HEK293 (cell line): Measurements from ENCODE around the gene MAGEC1.

ENCODE experiments used
- CTCF ChIP-seq: fragments of 450-650 bp; formaldehyde crosslinking; IDR thresholded peaks from 2 replicates; pipeline ENCODE4 v1.5.1; 2016; ENCODE audit warnings: missing biosample characterization, missing genetic modification characterization
- YY1 ChIP-seq: fragments of 450-650 bp; formaldehyde crosslinking; IDR thresholded peaks from 2 replicates; pipeline ENCODE4 v1.5.1; 2018; ENCODE audit warnings: missing biosample characterization, missing genetic modification characterization
- ZBTB49 ChIP-seq: fragments of 450-650 bp; formaldehyde crosslinking; IDR thresholded peaks from 2 replicates; pipeline ENCODE4 v1.5.1; 2016; ENCODE audit warnings: missing biosample characterization, missing genetic modification characterization, low read depth
- ZNF513 ChIP-seq: fragments of 450-650 bp; IDR thresholded peaks from 2 replicates; pipeline ENCODE4 v1.5.1; 2018; ENCODE audit warnings: missing biosample characterization, missing genetic modification characterization
- ZNF561 ChIP-seq: fragments of 450-650 bp; IDR thresholded peaks from 2 replicates; pipeline ENCODE4 v1.5.1; 2018; ENCODE audit warnings: missing biosample characterization, missing genetic modification characterization, borderline replicate concordance
- ZNF585B ChIP-seq: fragments of 450-650 bp; formaldehyde crosslinking; IDR thresholded peaks from 2 replicates; pipeline ENCODE4 v1.5.1; 2016; ENCODE audit warnings: missing biosample characterization, missing genetic modification characterization
- ZNF747 ChIP-seq: fragments of 450-650 bp; formaldehyde crosslinking; IDR thresholded peaks from 2 replicates; pipeline ENCODE4 v1.5.1; 2016; ENCODE audit warnings: missing biosample characterization, missing genetic modification characterization
- TF ChIP-seq, protein P1 (sequence below): fragments of 450-650 bp; formaldehyde crosslinking; IDR thresholded peaks from 2 replicates; pipeline ENCODE4 v1.5.1; 2016; ENCODE audit warnings: missing biosample characterization, missing genetic modification characterization

DNA sequence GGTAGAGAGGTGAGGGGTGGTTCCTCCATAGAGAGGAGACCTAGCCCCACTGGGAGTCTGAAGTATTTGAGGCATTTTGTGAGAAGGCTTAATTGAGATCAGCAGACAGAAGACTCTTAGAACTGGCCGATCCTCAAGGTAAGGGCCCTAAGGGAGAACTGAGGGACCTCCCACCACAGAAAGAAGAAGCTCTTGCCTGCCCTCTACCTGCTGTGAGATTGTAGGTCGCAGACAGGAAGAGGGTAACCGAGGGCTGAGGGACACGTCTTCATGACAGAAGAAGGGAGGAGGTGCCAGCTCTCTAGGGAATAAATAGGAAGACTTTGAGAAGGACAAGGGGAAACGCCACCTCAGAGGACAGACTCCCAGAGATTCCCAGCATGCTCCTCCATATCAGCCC, 24.1 kb upstream of the MAGEC1 start:
- TF ChIP-seq ZBTB49 (no peak), ZNF747 (tag by site-specific recombination) (no peak), ZNF561 (no peak), ZNF513 (tag by site-specific recombination) (no peak), CTCF (no peak), ZNF585B (tag by site-specific recombination) (no peak), YY1 (tag by site-specific recombination) (no peak)
- TF ChIP-seq, protein P1, sequence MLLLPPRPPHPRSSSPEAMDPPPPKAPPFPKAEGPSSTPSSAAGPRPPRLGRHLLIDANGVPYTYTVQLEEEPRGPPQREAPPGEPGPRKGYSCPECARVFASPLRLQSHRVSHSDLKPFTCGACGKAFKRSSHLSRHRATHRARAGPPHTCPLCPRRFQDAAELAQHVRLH (tag by site-specific recombination), result no peak
